SK-N-SH (cell line): ENCODE data around the gene PLK2. TPM values are rescaled to one million over a fixed set of nuclear protein-coding genes. Genes with fewer than 3 reads are reported as not detected.

Experiments
- CTCF ChIA-PET: fragments of 300-600, 350-600 bp; formaldehyde crosslinking; extraction: SDS; loops from one replicate; lab custom pipeline; 2021; lab: Yijun Ruan, JAX
- POLR2A ChIA-PET: fragments of 350-600 bp; sonication (Branson Sonifier 250); formaldehyde crosslinking; extraction: SDS; loops from one replicate; lab custom pipeline; 2020; ENCODE audit warnings: antibody characterized with exemption, inconsistent platforms; lab: Yijun Ruan, JAX
- DNase-seq: peaks from one replicate; pipeline ENCODE4 v3.0.0; 2012
- H2AFZ ChIP-seq: fragments of 200-600 bp; sonication (generic); 2 replicates; pipeline ENCODE4 v1.8.1; 2016; ENCODE audit warnings: antibody characterized with exemption, mild to moderate bottlenecking, low read depth
- H3F3A ChIP-seq: fragments of 200-600 bp; sonication (generic); replicated peaks from 2 replicates; pipeline ENCODE3; 2016; ENCODE audit warnings: antibody characterized with exemption, mild to moderate bottlenecking; ENCODE audit not compliant: insufficient read depth
- H3K27ac ChIP-seq, 2 experiments: fragments of 200-500 bp in 1 of 2; fragments of 200-600 bp in 1 of 2; sonication (Bioruptor generic) in 1 of 2; sonication (generic), shearing (Covaris generic) in 1 of 2; 2 replicates each; pipeline versions ENCODE4 v1.5.1 to v1.6.1; 2014 to 2016; ENCODE audit warnings: low read depth in 2 of 2, inconsistent platforms in 1 of 2, low read length in 1 of 2, mild to moderate bottlenecking in 1 of 2, mixed read lengths in 1 of 2
- H3K27me3 ChIP-seq: fragments of 200-600 bp; sonication (generic), shearing (Covaris generic); 2 replicates; pipeline ENCODE4 v1.6.1; 2016; ENCODE audit warnings: mixed run types; ENCODE audit not compliant: insufficient read depth
- H3K36me3 ChIP-seq, 2 experiments: fragments of 200-500 bp in 1 of 2; fragments of 200-600 bp in 1 of 2; sonication (Bioruptor generic) in 1 of 2; sonication (generic) in 1 of 2; replicated peaks in 1 of 2; 2 replicates each; pipeline versions ENCODE3 to v1.5.1; 2014 to 2016; ENCODE audit warnings: low read length in 1 of 2, mild to moderate bottlenecking in 1 of 2; ENCODE audit not compliant: insufficient read depth in 2 of 2, control insufficient read depth in 1 of 2
- H3K4me1 ChIP-seq, 2 experiments: fragments of 200-500 bp in 1 of 2; fragments of 200-600 bp in 1 of 2; sonication (Bioruptor generic) in 1 of 2; sonication (generic), shearing (Covaris generic) in 1 of 2; 2 replicates each; pipeline versions ENCODE4 v1.5.1 to v1.6.1; 2014 to 2016; ENCODE audit warnings: low read depth in 1 of 2, low read length in 1 of 2, mixed run types in 1 of 2; ENCODE audit not compliant: insufficient read depth in 2 of 2, control insufficient read depth in 1 of 2
- H3K4me2 ChIP-seq: fragments of 200-600 bp; sonication (generic), shearing (Covaris generic); 2 replicates; pipeline ENCODE4 v1.6.1; 2017; ENCODE audit warnings: mixed run types
- H3K4me3 ChIP-seq, 2 experiments: fragments of 200-500 bp in 1 of 2; fragments of 200-600 bp in 1 of 2; sonication (Bioruptor generic) in 1 of 2; sonication (generic), shearing (Covaris generic) in 1 of 2; 2 replicates each; pipeline versions ENCODE4 v1.5.1 to v1.8.1; 2014 to 2016; ENCODE audit warnings: low read depth in 2 of 2, inconsistent platforms in 1 of 2, low read length in 1 of 2, mild to moderate bottlenecking in 1 of 2, mixed read lengths in 1 of 2, moderate library complexity in 1 of 2
- H3K79me2 ChIP-seq: fragments of 200-600 bp; sonication (generic); 2 replicates; pipeline ENCODE4 v1.8.1; 2017; ENCODE audit warnings: mild to moderate bottlenecking; ENCODE audit not compliant: insufficient read depth
- H3K9ac ChIP-seq: fragments of 200-600 bp; sonication (generic); 2 replicates; pipeline ENCODE4 v1.6.1; 2017; ENCODE audit warnings: mixed run types
- H3K9me2 ChIP-seq: fragments of 200-600 bp; sonication (generic); 2 replicates; pipeline ENCODE4 v1.6.1; 2017; ENCODE audit warnings: mixed run types
- H3K9me3 ChIP-seq: fragments of 200-600 bp; sonication (generic); 2 replicates; pipeline ENCODE4 v1.6.1; 2017; ENCODE audit warnings: mixed run types, mild to moderate bottlenecking, moderate library complexity
- H4K20me1 ChIP-seq: fragments of 200-600 bp; sonication (generic); 2 replicates; pipeline ENCODE4 v1.6.1; 2017; ENCODE audit warnings: mild to moderate bottlenecking, mixed run types; ENCODE audit not compliant: insufficient read depth
- CTCF ChIP-seq: fragments of 200-600 bp; sonication (generic); IDR thresholded peaks from 2 replicates; pipeline ENCODE4 v1.6.1; 2017; ENCODE audit warnings: antibody characterized with exemption, mild to moderate bottlenecking, moderate library complexity
- ELF1 ChIP-seq: IDR thresholded peaks from 2 replicates; pipeline ENCODE4 v1.4.0; 2012
- EZH2phosphoT487 ChIP-seq: fragments of 200-600 bp; sonication (generic); IDR thresholded peaks from 2 replicates; pipeline ENCODE4 v1.6.1; 2017; ENCODE audit warnings: low read depth, mixed run types, mild to moderate bottlenecking, antibody characterized with exemption, moderate library complexity, borderline replicate concordance
- FOXJ3 ChIP-seq: sonication (generic); formaldehyde crosslinking; IDR thresholded peaks from 2 replicates; pipeline ENCODE4 v1.5.1; 2020; ENCODE audit warnings: mild to moderate bottlenecking, missing genetic modification reagents
- JUND ChIP-seq: IDR thresholded peaks from 2 replicates; pipeline ENCODE4 v1.4.0; 2012
- MXI1 ChIP-seq: IDR thresholded peaks from 2 replicates; pipeline ENCODE4 v1.6.1; 2012; ENCODE audit warnings: mild to moderate bottlenecking, low read depth, low read length, improper control_type of control experiment
- NFIC ChIP-seq: IDR thresholded peaks from 2 replicates; pipeline ENCODE4 v1.4.0; 2012; ENCODE audit warnings: borderline replicate concordance
- POLR2AphosphoS5 ChIP-seq: IDR thresholded peaks from 2 replicates; pipeline ENCODE4 v1.6.1; 2012; ENCODE audit warnings: low read depth, low read length
- RCOR1 ChIP-seq: fragments of 150-350 bp; IDR thresholded peaks from 2 replicates; pipeline ENCODE4 v1.6.1; 2017; ENCODE audit warnings: antibody characterized with exemption, low read length
- REST ChIP-seq: IDR thresholded peaks from 2 replicates; pipeline ENCODE4 v1.6.1; 2012; ENCODE audit warnings: mild to moderate bottlenecking, low read depth, low read length, moderate library complexity
- RXRA ChIP-seq: IDR thresholded peaks from 2 replicates; pipeline ENCODE4 v1.4.0; 2012; ENCODE audit warnings: low read depth, mild to moderate bottlenecking, borderline replicate concordance
- SIN3A ChIP-seq: IDR thresholded peaks from 2 replicates; pipeline ENCODE4 v1.6.1; 2012; ENCODE audit warnings: low read depth, mild to moderate bottlenecking, low read length, moderate library complexity, borderline replicate concordance
- SMC3 ChIP-seq: IDR thresholded peaks from 2 replicates; pipeline ENCODE4 v1.6.1; 2012; ENCODE audit warnings: low read depth, low read length, improper control_type of control experiment
- TCF12 ChIP-seq: IDR thresholded peaks from 2 replicates; pipeline ENCODE4 v1.4.0; 2012
- YY1 ChIP-seq: IDR thresholded peaks from 2 replicates; pipeline ENCODE4 v1.4.0; 2012; ENCODE audit warnings: low read depth, mild to moderate bottlenecking
- WGBS: methylation state at CpG from one replicate; pipeline ENCODE4 v1.1.6; 2017; ENCODE audit warnings: low lambda C conversion rate; 5-methylcytosine and 5-hydroxymethylcytosine counted together
- polyA plus RNA-seq, 3 experiments: library from polyadenylated mRNA; depleted of rRNA; stranded (reverse); fragments of >200 nt; gene quantifications; 2 replicates each; pipeline ENCODE4 v1.2.3, GENCODE V29; 2012
- TF ChIP-seq, protein P1 (sequence below): fragments of 150-350 bp; IDR thresholded peaks from 2 replicates; pipeline ENCODE4 v1.6.1; 2016; ENCODE audit warnings: mild to moderate bottlenecking, low read depth, low read length
- TF ChIP-seq, protein P2 (sequence below): IDR thresholded peaks from 2 replicates; pipeline ENCODE4 v1.4.0; 2012; ENCODE audit warnings: low read depth, borderline replicate concordance
- TF ChIP-seq, protein P3 (sequence below): IDR thresholded peaks from 2 replicates; pipeline ENCODE4; 2012

Gene PLK2
- polyA plus RNA-seq, 1 of the 3 experiments (the other 2 are of a cell fraction) = 157 TPM

- TF ChIP-seq, protein P1, sequence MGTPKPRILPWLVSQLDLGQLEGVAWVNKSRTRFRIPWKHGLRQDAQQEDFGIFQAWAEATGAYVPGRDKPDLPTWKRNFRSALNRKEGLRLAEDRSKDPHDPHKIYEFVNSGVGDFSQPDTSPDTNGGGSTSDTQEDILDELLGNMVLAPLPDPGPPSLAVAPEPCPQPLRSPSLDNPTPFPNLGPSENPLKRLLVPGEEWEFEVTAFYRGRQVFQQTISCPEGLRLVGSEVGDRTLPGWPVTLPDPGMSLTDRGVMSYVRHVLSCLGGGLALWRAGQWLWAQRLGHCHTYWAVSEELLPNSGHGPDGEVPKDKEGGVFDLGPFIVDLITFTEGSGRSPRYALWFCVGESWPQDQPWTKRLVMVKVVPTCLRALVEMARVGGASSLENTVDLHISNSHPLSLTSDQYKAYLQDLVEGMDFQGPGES = no peak
- TF ChIP-seq POLR2AphosphoS5 = no peak
- TF ChIP-seq RXRA = no peak
- TF ChIP-seq, protein P2, sequence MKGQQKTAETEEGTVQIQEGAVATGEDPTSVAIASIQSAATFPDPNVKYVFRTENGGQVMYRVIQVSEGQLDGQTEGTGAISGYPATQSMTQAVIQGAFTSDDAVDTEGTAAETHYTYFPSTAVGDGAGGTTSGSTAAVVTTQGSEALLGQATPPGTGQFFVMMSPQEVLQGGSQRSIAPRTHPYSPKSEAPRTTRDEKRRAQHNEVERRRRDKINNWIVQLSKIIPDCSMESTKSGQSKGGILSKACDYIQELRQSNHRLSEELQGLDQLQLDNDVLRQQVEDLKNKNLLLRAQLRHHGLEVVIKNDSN = no peak
- TF ChIP-seq JUND = no peak
- no peak for TF ChIP-seq NFIC
- no peak for TF ChIP-seq ELF1
- TF ChIP-seq CTCF = no peak
- no peak for TF ChIP-seq RCOR1
- TF ChIP-seq, protein P3, sequence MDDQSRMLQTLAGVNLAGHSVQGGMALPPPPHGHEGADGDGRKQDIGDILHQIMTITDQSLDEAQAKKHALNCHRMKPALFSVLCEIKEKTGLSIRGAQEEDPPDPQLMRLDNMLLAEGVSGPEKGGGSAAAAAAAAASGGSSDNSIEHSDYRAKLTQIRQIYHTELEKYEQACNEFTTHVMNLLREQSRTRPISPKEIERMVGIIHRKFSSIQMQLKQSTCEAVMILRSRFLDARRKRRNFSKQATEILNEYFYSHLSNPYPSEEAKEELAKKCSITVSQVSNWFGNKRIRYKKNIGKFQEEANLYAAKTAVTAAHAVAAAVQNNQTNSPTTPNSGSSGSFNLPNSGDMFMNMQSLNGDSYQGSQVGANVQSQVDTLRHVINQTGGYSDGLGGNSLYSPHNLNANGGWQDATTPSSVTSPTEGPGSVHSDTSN = no peak
Observed at GRCh38 chr5:58475404-58475803, 15.5 kb upstream of the PLK2 start (continued).

DNA sequence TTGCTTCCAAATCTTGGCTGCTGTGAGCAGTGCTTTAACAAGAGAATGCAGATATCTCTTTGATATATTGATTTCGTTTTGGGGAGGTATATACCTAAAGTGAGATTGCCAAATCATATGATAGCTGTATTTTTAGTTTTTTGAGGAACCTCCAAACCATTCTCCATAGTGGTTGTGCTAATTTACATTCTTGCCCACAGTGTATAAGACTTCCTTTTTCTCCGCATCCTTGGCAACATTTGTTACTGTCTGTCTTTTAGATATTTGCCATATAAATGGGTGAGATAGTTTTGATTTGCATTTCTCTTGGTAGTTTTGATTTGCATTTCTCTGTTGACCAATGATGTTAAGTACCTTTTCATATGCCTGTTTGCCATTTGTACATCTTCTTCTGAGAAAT lies 10.0 kb upstream of the PLK2 start:
- 68% methylated on average over 2 of the region's 2 CpGs for WGBS
- TF ChIP-seq MXI1 = no peak
- no peak for TF ChIP-seq YY1
- no peak for TF ChIP-seq SMC3
- TF ChIP-seq RCOR1 = no peak
- TF ChIP-seq TCF12 = no peak
- no peak for TF ChIP-seq REST
- TF ChIP-seq POLR2AphosphoS5 = no peak
- TF ChIP-seq EZH2phosphoT487 = no peak
- TF ChIP-seq FOXJ3 = no peak
- no peak for TF ChIP-seq SIN3A
- TF ChIP-seq, all 33 proteins: peak for 0

More for the DNA sequence above, 10.0 kb upstream of the PLK2 start:
- no peaks in the 10 kb centered on the region for H4K20me1 ChIP-seq
- H3K9me3 ChIP-seq = no peaks in the 10 kb centered on the region
- H3K36me3 ChIP-seq = no peaks in the 10 kb centered on the region
- H3K4me2 ChIP-seq = no peak overlapping the region
- no peak overlapping the region for H3K4me3 ChIP-seq
- no peaks in the 10 kb centered on the region for H3K4me1 ChIP-seq
- ChIA-PET CTCF (interaction anchor here (1.1 to 1.8 kb wide), 2 partner anchors 8 to 381 kb away, joined by 3 to 7 read pairs; no protein-coding TSS in a partner anchor), POLR2A (interaction anchor here (0.7 kb wide), 1 partner anchor 1254 kb away, joined by 3 read pairs; no protein-coding TSS in a partner anchor)
- no peaks in the 10 kb centered on the region for H3F3A ChIP-seq
- H3K79me2 ChIP-seq = no peaks in the 10 kb centered on the region
- no peaks in the 10 kb centered on the region for H3K9me2 ChIP-seq
- H2AFZ ChIP-seq = no peak overlapping the region
- H3K9ac ChIP-seq = no peak overlapping the region
- no peak for DNase-seq
- no peaks in the 10 kb centered on the region for H3K27me3 ChIP-seq
- H3K27ac ChIP-seq = no peak overlapping the region
